ENCODE results near the gene SPRR2F. TPM values are rescaled to one million over a fixed set of nuclear protein-coding genes. Genes with fewer than 3 reads are reported as not detected.
"Not testable (repeated sequence)": the region's sequence is repeated elsewhere in the genome, so short reads cannot be mapped to it uniquely, and the experiment has no call there.

The SPRR2F gene
- total RNA-seq, 4 donors from 2014 or later: not detected

GRCh38 chr1:153140484-153140883 lies 27.2 kb upstream of the SPRR2F start:
- DNase-seq (ENCODE audit: extremely low spot score): no peak
- Histone ChIP-seq H3K27me3 (peaks cover 0 to 3% (median 0%) of the 10 kb centered on the region in 4 donors), H3K27ac (replicated peaks in 1 of 4) (no peak overlapping the region), H3K4me1 (no peaks in the 10 kb centered on the region), H3K36me3 (no peaks in the 10 kb centered on the region), H3K4me3 (no peak overlapping the region), H3K9me3 (no peaks in the 10 kb centered on the region)
- intact Hi-C loops (cut with DNase I): no loop called here
- WGBS: 59% methylated on average over 3 of the region's 3 CpGs
- TF ChIP-seq EP300 (IDR thresholded peaks at IDR 0.05): no peak
- TF ChIP-seq POLR2AphosphoS5 (IDR thresholded peaks at IDR 0.05): no peak
- no peak for TF ChIP-seq POLR2A (IDR thresholded peaks at IDR 0.05; ENCODE audit: low read depth)
- TF ChIP-seq CTCF (IDR thresholded peaks at IDR 0.05): no peak

- no peaks in the 10 kb centered on the region for H3K9me3 ChIP-seq
- intact Hi-C loops (cut with DNase I): no loop called here
- no peaks in the 10 kb centered on the region for H3K36me3 ChIP-seq
- no peak for DNase-seq (ENCODE audit: extremely low spot score)
- no CpG with 5 or more reads among the region's 2 CpGs for WGBS
- TF ChIP-seq POLR2A (IDR thresholded peaks at IDR 0.05; ENCODE audit: low read depth): no peak
- TF ChIP-seq EP300 (IDR thresholded peaks at IDR 0.05): no peak
- TF ChIP-seq CTCF (IDR thresholded peaks at IDR 0.05): no peak
- no peak for TF ChIP-seq POLR2AphosphoS5 (IDR thresholded peaks at IDR 0.05)
- peaks cover 0 to 13% (median 0%) of the 10 kb centered on the region in 4 donors for H3K27me3 ChIP-seq
- no peak overlapping the region for H3K27ac ChIP-seq (replicated peaks in 1 of 4)
- no peak overlapping the region for H3K4me3 ChIP-seq
- H3K4me1 ChIP-seq: no peaks in the 10 kb centered on the region
Measured at GRCh38 chr1:153133743-153134142, 20.4 kb upstream of the SPRR2F start.

DNA sequence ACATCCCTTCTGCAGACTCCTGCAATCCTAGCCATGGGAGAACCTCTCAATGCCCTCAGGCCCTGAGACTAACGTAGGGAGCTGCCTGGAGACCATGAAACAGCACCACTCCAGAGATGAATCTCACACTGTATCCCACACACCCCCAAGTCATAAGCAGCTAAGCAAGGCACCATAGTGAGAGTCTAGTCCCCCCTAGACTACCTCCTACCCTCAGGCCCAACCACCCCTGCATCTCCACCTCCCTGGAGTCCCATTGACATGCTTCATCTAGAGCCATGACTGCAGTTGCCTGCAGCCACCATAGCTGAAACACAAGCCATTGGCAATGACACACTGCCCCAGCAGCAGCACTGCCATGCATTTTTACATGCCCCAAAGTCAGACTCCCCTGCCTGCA lies 20.0 kb upstream of the SPRR2F start:
- no peak for DNase-seq (ENCODE audit: extremely low spot score)
- WGBS: 71% methylated on average over 1 of the region's 1 CpG
- no peaks in the 10 kb centered on the region for H3K36me3 ChIP-seq
- H3K9me3 ChIP-seq: no peaks in the 10 kb centered on the region
- no peak overlapping the region for H3K4me3 ChIP-seq
- H3K4me1 ChIP-seq: no peaks in the 10 kb centered on the region
- TF ChIP-seq POLR2AphosphoS5 (IDR thresholded peaks at IDR 0.05) (no peak), EP300 (IDR thresholded peaks at IDR 0.05) (no peak), POLR2A (IDR thresholded peaks at IDR 0.05; ENCODE audit: low read depth) (no peak), CTCF (IDR thresholded peaks at IDR 0.05) (no peak)
- peaks cover 0 to 13% (median 0%) of the 10 kb centered on the region in 4 donors for H3K27me3 ChIP-seq
- H3K27ac ChIP-seq (replicated peaks in 1 of 4): no peak overlapping the region
- intact Hi-C loops (cut with DNase I): no loop called here

- DNase-seq (ENCODE audit: extremely low spot score); H3K4me1 ChIP-seq; intact Hi-C loops (cut with DNase I); H3K36me3 ChIP-seq; H3K27ac ChIP-seq (replicated peaks in 1 of 4); H3K27me3 ChIP-seq; H3K4me3 ChIP-seq: not testable (repeated sequence)
- H3K9me3 ChIP-seq: peaks cover 0 to 21% (median 3%) of the 10 kb centered on the region in 4 donors
- WGBS: 89% methylated on average over 4 of the region's 4 CpGs
Measured at GRCh38 chr1:153128688-153129087, 15.4 kb upstream of the SPRR2F start.

- TF ChIP-seq EP300 (IDR thresholded peaks at IDR 0.05): no peak
- TF ChIP-seq POLR2AphosphoS5 (IDR thresholded peaks at IDR 0.05): no peak
- TF ChIP-seq POLR2A (IDR thresholded peaks at IDR 0.05; ENCODE audit: low read depth): no peak
- TF ChIP-seq CTCF (IDR thresholded peaks at IDR 0.05): no peak
- H3K36me3 ChIP-seq: no peaks in the 10 kb centered on the region
- no peaks in the 10 kb centered on the region for H3K4me1 ChIP-seq
- 56% methylated on average over 2 of the region's 2 CpGs for WGBS
- peaks cover 0 to 21% (median 3%) of the 10 kb centered on the region in 4 donors for H3K9me3 ChIP-seq
- H3K27me3 ChIP-seq: no peaks in the 10 kb centered on the region
- DNase-seq (ENCODE audit: extremely low spot score): no peak
- H3K4me3 ChIP-seq: no peak overlapping the region
- intact Hi-C loops (cut with DNase I): no loop called here
- no peak overlapping the region for H3K27ac ChIP-seq (replicated peaks in 1 of 4)
Measured at GRCh38 chr1:153127296-153127695, 14.0 kb upstream of the SPRR2F start.
